Measurements from ENCODE around the gene PDZRN4. TPM values are rescaled to one million over a fixed set of nuclear protein-coding genes. Genes with fewer than 3 reads are reported as not detected.

Gene PDZRN4
- total RNA-seq, 1 donor from 2014 or later, result 1.5 TPM

- Mint-ChIP-seq H3K36me3 (ENCODE audit: unreplicated experiment) (no peaks in the 10 kb centered on the region), H3K4me1 (ENCODE audit: low read depth, unreplicated experiment) (no peaks in the 10 kb centered on the region), H3K9me3 (ENCODE audit: unreplicated experiment) (no peaks in the 10 kb centered on the region), H3K27me3 (ENCODE audit: unreplicated experiment) (peaks cover 1% of the 10 kb centered on the region), H3K27ac (ENCODE audit: unreplicated experiment) (no peak overlapping the region), H3K4me3 (ENCODE audit: unreplicated experiment) (no peak overlapping the region)
- no peak for TF ChIP-seq CTCF (IDR thresholded peaks at IDR 0.05; ENCODE audit: partially characterized antibody, unreplicated experiment)
- DNase-seq, result no peak
Measured at GRCh38 chr12:41223600-41223999, 35.5 kb downstream of the PDZRN4 start.

GRCh38 chr12:41224066-41224465 is 35.9 kb downstream of the PDZRN4 start:
- no peak for DNase-seq
- Mint-ChIP-seq H3K27me3 (ENCODE audit: unreplicated experiment) (peaks cover 1% of the 10 kb centered on the region), H3K27ac (ENCODE audit: unreplicated experiment) (no peak overlapping the region), H3K36me3 (ENCODE audit: unreplicated experiment) (no peaks in the 10 kb centered on the region), H3K4me3 (ENCODE audit: unreplicated experiment) (no peak overlapping the region), H3K9me3 (ENCODE audit: unreplicated experiment) (no peaks in the 10 kb centered on the region), H3K4me1 (ENCODE audit: low read depth, unreplicated experiment) (no peaks in the 10 kb centered on the region)
- no peak for TF ChIP-seq CTCF (IDR thresholded peaks at IDR 0.05; ENCODE audit: partially characterized antibody, unreplicated experiment)

- H3K36me3 Mint-ChIP-seq (ENCODE audit: unreplicated experiment), result no peaks in the 10 kb centered on the region
- no peak overlapping the region for H3K4me3 Mint-ChIP-seq (ENCODE audit: unreplicated experiment)
- no peak for DNase-seq
- H3K27ac Mint-ChIP-seq (ENCODE audit: unreplicated experiment), result no peak overlapping the region
- no peaks in the 10 kb centered on the region for H3K9me3 Mint-ChIP-seq (ENCODE audit: unreplicated experiment)
- H3K27me3 Mint-ChIP-seq (ENCODE audit: unreplicated experiment), result peaks cover 1% of the 10 kb centered on the region
- no peak for TF ChIP-seq CTCF (IDR thresholded peaks at IDR 0.05; ENCODE audit: partially characterized antibody, unreplicated experiment)
- H3K4me1 Mint-ChIP-seq (ENCODE audit: low read depth, unreplicated experiment), result no peaks in the 10 kb centered on the region
Measured at GRCh38 chr12:41225179-41225578, 37.1 kb downstream of the PDZRN4 start.

GRCh38 chr12:41228066-41228820 is 40.1 kb downstream of the PDZRN4 start:
- no peak for TF ChIP-seq CTCF (IDR thresholded peaks at IDR 0.05; ENCODE audit: partially characterized antibody, unreplicated experiment)
- no peaks in the 10 kb centered on the region for H3K36me3 Mint-ChIP-seq (ENCODE audit: unreplicated experiment)
- no peak overlapping the region for H3K27ac Mint-ChIP-seq (ENCODE audit: unreplicated experiment)
- peaks cover 1% of the 10 kb centered on the region for H3K27me3 Mint-ChIP-seq (ENCODE audit: unreplicated experiment)
- H3K9me3 Mint-ChIP-seq (ENCODE audit: unreplicated experiment), result no peaks in the 10 kb centered on the region
- no peak overlapping the region for H3K4me3 Mint-ChIP-seq (ENCODE audit: unreplicated experiment)
- no peak for DNase-seq
- no peaks in the 10 kb centered on the region for H3K4me1 Mint-ChIP-seq (ENCODE audit: low read depth, unreplicated experiment)

- DNase-seq, result no peak
- Mint-ChIP-seq H3K4me1 (ENCODE audit: low read depth, unreplicated experiment) (peaks cover 4% of the 10 kb centered on the region), H3K9me3 (ENCODE audit: unreplicated experiment) (peaks cover 1% of the 10 kb centered on the region)
Measured at GRCh38 chr12:41230756-41231155, 42.6 kb downstream of the PDZRN4 start.

More at GRCh38 chr12:41230756-41231155, 42.6 kb downstream of the PDZRN4 start:
- no peak for TF ChIP-seq CTCF (IDR thresholded peaks at IDR 0.05; ENCODE audit: partially characterized antibody, unreplicated experiment)
- H3K4me3 Mint-ChIP-seq (ENCODE audit: unreplicated experiment), result no peak overlapping the region
- no peak overlapping the region for H3K27ac Mint-ChIP-seq (ENCODE audit: unreplicated experiment)
- no peaks in the 10 kb centered on the region for H3K36me3 Mint-ChIP-seq (ENCODE audit: unreplicated experiment)
- H3K27me3 Mint-ChIP-seq (ENCODE audit: unreplicated experiment), result peaks cover 4% of the 10 kb centered on the region
